ENCODE data around the gene ZNF423. TPM values are rescaled to one million over a fixed set of nuclear protein-coding genes. Genes with fewer than 3 reads are reported as not detected.

ZNF423 gene
- total RNA-seq, 4 donors from 2014 or later = 0.67 to 3.7 (median 2.2) TPM

GRCh38 chr16:49700251-49701064 is 155.5 kb downstream of the ZNF423 start:
- 16 to 22% methylated on average over 9 to 10 of the region's 10 CpGs for WGBS, 2 donors
- DNase-seq (ENCODE audit: low spot score in 2 of 2) = peak; percentile 41 to 89
- TF ChIP-seq CTCF (IDR thresholded peaks at IDR 0.05) (no peak), POLR2A (IDR thresholded peaks at IDR 0.05) (no peak)
- no peak overlapping the region for H3K4me3 ChIP-seq (ENCODE audit: low read depth, poor library complexity, severe bottlenecking)
- intact Hi-C loops (cut with DNase I; ENCODE audit: low total_unique reads) = no loop called here

- no peak for DNase-seq (ENCODE audit: low spot score in 2 of 2)
- 28 to 43% methylated on average over 3 of the region's 3 CpGs for WGBS, 2 donors
- intact Hi-C loops (cut with DNase I; ENCODE audit: low total_unique reads) = no loop called here
- H3K4me3 ChIP-seq (ENCODE audit: low read depth, poor library complexity, severe bottlenecking) = no peak overlapping the region
- TF ChIP-seq CTCF (IDR thresholded peaks at IDR 0.05) = no peak
- no peak for TF ChIP-seq POLR2A (IDR thresholded peaks at IDR 0.05)
Measured at GRCh38 chr16:49699841-49700175, 156.1 kb downstream of the ZNF423 start.

GRCh38 chr16:49698931-49699840 is 156.7 kb downstream of the ZNF423 start:
- intact Hi-C loops (cut with DNase I; ENCODE audit: low total_unique reads) = no loop called here
- TF ChIP-seq CTCF (IDR thresholded peaks at IDR 0.05) (no peak), POLR2A (IDR thresholded peaks at IDR 0.05) (no peak)
- no peak overlapping the region for H3K4me3 ChIP-seq (ENCODE audit: low read depth, poor library complexity, severe bottlenecking)
- DNase-seq (ENCODE audit: low spot score in 2 of 2) = no peak
- WGBS, 2 donors = 39 to 50% methylated on average over 18 of the region's 18 CpGs

- TF ChIP-seq POLR2A (IDR thresholded peaks at IDR 0.05) (no peak), CTCF (IDR thresholded peaks at IDR 0.05) (no peak)
- intact Hi-C loops (cut with DNase I; ENCODE audit: low total_unique reads) = no loop called here
- no peak for DNase-seq (ENCODE audit: low spot score in 2 of 2)
- no peak overlapping the region for H3K4me3 ChIP-seq (ENCODE audit: low read depth, poor library complexity, severe bottlenecking)
- 85% methylated on average over 26 of the region's 26 CpGs for WGBS, 2 donors
Measured at GRCh38 chr16:49698453-49698815, 157.5 kb downstream of the ZNF423 start.

- intact Hi-C loops (cut with DNase I; ENCODE audit: low total_unique reads) = no loop called here
- DNase-seq (ENCODE audit: low spot score in 2 of 2) = no peak
- no peak overlapping the region for H3K4me3 ChIP-seq (ENCODE audit: low read depth, poor library complexity, severe bottlenecking)
- TF ChIP-seq CTCF (IDR thresholded peaks at IDR 0.05) (no peak), POLR2A (IDR thresholded peaks at IDR 0.05) (no peak)
- 81 to 86% methylated on average over 28 of the region's 28 CpGs for WGBS, 2 donors
Measured at GRCh38 chr16:49697631-49698452, 158.1 kb downstream of the ZNF423 start.

Data from lower leg skin (tissue), 4 donors.